GM21825 (cell line): ENCODE data around the gene LRFN2.

Experiments
- ATAC-seq: cut with Tn5 transposase; IDR thresholded peaks from one replicate; pipeline ENCODE4 v1.9.1; 2021; ENCODE audit warnings: mild to moderate bottlenecking, moderate library complexity; ENCODE audit not compliant: unreplicated experiment

LRFN2 gene

GRCh38 chr6:40480678-40481077 is 106.5 kb downstream of the LRFN2 start:
- no peak for ATAC-seq

- ATAC-seq: no peak
Observed at GRCh38 chr6:40479706-40480105, 107.5 kb downstream of the LRFN2 start.

- no peak for ATAC-seq
Observed at GRCh38 chr6:40477246-40478126, 109.7 kb downstream of the LRFN2 start.

- ATAC-seq: no peak
Observed at GRCh38 chr6:40476673-40477072, 110.5 kb downstream of the LRFN2 start.

- ATAC-seq: no peak
Observed at GRCh38 chr6:40474937-40475336, 112.2 kb downstream of the LRFN2 start.

- no peak for ATAC-seq
Observed at GRCh38 chr6:40473026-40473425, 114.1 kb downstream of the LRFN2 start.

GRCh38 chr6:40472353-40472752 is 114.8 kb downstream of the LRFN2 start:
- ATAC-seq: no peak

- ATAC-seq: no peak
Observed at GRCh38 chr6:40471243-40471642, 115.9 kb downstream of the LRFN2 start.

GRCh38 chr6:40469323-40469722 is 117.8 kb downstream of the LRFN2 start:
- ATAC-seq: no peak

- ATAC-seq: no peak
Observed at GRCh38 chr6:40466986-40467539, 120.1 kb downstream of the LRFN2 start.

- no peak for ATAC-seq
Observed at GRCh38 chr6:40461643-40462042, 125.5 kb downstream of the LRFN2 start.

GRCh38 chr6:40460380-40460779 is 126.8 kb downstream of the LRFN2 start:
- ATAC-seq: no peak

GRCh38 chr6:40457261-40457660 is 129.9 kb downstream of the LRFN2 start:
- ATAC-seq: no peak

GRCh38 chr6:40456390-40457013 is 130.7 kb downstream of the LRFN2 start:
- ATAC-seq: no peak

GRCh38 chr6:40455686-40456389 is 131.3 kb downstream of the LRFN2 start:
- no peak for ATAC-seq

- no peak for ATAC-seq
Observed at GRCh38 chr6:40450483-40450882, 136.7 kb downstream of the LRFN2 start.

GRCh38 chr6:40444811-40445210 is 142.4 kb downstream of the LRFN2 start:
- ATAC-seq: no peak

- no peak for ATAC-seq
Observed at GRCh38 chr6:40444312-40444711, 142.9 kb downstream of the LRFN2 start.

- no peak for ATAC-seq
Observed at GRCh38 chr6:40443842-40444241, 143.3 kb downstream of the LRFN2 start.

- ATAC-seq: no peak
Observed at GRCh38 chr6:40442591-40442990, 144.6 kb downstream of the LRFN2 start.

- no peak for ATAC-seq
Observed at GRCh38 chr6:40441150-40441549, 146.0 kb downstream of the LRFN2 start.
